Mesenteric fat pad (tissue), 1 donor: ENCODE measurements around the gene CNTN4. TPM values are rescaled to one million over a fixed set of nuclear protein-coding genes. Genes with fewer than 3 reads are reported as not detected.
"Not testable (repeated sequence)": the region's sequence is repeated elsewhere in the genome, so short reads cannot be mapped to it uniquely, and the experiment has no call there.

Experiments used
- DNase-seq: peaks from one replicate; pipeline ENCODE4 v3.0.0-alpha.2; 2020; ENCODE audit warnings: low spot score
- total RNA-seq: library from RNA; stranded (reverse); fragmentation: NEBNext Ultra II Directional; extraction: Animal tissue kit (Norgen Biotek cat#: 25700); gene quantifications from one replicate; pipeline ENCODE4 v1.2.1, GENCODE V29; 2021
- donor health status: DM: yes; HTN: yes; CAD: no.

Gene CNTN4
- total RNA-seq, 1 donor from 2014 or later, result 3.8 TPM

DNA sequence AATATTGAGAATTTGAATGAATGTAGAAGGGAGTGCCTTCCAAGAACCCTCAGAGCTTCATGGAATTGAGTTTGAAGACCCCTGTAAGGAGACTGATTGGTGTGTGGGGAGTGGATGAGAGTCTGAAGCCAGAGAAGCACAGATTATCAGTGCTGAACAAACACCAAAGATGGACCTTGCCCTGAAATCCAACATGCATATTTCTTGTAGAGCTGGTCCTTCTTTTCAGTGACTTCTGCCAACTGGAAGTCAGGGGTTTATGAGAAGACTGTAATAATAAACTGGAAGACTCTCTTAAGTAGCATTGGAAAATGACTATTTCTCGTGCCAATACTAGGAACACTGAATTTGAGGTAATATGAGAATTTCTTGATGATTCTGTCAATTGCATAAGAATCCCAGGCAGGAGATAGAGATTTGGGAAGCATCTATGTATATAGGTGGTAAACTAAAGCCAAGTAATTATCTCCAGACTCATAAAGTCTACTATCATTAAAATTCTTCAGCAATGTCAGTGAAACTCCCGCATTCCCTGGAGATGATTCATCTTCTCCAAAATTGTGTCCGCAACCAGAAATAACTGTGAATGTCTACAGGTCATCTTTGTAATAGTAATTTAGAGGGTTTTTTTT is 797.8 kb downstream of the CNTN4 start:
- no peak for DNase-seq

- no peak for DNase-seq
Observed at GRCh38 chr3:2897821-2898220, 799.2 kb downstream of the CNTN4 start.

- DNase-seq, result no peak
Observed at GRCh38 chr3:2898591-2899353, 800.1 kb downstream of the CNTN4 start.

- no peak for DNase-seq
Observed at GRCh38 chr3:2904054-2904453, 805.4 kb downstream of the CNTN4 start.

DNA sequence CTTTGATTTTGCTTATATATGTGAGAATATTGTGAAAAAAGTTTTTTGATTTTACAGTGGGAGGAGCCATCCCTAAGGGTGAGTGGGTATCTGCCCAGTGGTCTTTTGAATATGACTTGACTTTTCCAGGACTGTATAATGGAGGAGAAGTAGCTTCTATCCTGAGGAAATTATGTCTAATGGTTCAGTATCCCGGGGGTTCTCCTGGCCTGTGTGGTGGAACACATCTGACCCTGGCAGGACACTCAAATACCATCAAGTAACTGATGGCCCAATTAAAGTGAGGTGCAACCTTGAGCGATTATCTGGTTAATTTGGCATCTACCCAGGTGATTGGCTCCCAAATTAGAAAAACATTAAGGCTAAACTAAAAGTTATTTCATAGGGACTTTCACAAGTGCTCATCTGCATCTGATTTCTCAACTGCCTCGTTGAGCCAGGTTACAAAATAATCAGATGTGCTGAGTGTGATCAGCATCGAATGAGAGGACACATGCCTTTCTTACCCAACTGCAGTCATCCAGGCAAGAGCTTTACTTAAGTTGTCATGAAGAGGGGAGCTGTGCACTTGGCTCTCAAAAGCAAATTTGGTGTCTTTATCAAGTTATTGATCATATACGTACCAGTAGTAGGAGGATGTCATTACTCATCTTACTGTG is 810.2 kb downstream of the CNTN4 start:
- no peak for DNase-seq

DNA sequence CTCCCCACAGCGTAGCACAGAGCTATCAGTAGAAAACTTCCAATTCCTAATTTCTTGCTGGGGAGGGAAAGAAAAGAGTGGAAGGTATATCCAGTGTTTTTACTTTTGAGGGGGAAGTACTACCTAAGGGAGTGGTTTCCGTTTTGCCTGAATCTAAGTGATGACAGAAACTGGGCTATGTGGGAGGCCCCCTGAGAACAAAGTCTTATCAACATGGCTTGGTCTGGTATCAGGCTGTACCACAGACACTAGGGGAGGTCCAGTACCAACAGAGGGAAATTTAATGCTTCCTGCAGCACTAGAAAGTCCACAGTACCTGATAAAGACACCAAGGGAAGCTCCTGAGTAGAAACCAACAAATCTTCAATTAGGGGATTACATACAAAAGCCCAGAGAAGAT is 812.3 kb downstream of the CNTN4 start:
- DNase-seq, result no peak

GRCh38 chr3:2915826-2916225 is 817.2 kb downstream of the CNTN4 start:
- DNase-seq, result no peak

DNA sequence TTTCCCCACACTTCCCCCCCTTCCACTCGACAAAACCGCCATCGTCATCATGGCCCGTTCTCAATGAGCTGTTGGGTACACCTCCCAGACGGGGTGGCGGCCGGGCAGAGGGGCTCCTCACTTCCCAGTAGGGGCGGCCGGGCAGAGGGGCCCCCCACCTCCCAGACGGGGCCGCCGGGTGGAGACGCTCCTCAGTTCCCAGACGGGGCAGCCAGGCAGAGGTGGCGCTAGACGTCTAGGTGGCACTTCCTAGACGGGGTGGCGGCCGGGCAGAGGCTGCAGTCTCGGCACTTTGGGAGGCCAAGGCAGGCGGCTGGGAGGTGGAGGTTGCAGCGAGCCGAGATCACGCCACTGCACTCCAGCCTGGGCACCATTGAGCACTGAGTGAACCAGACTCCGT is 818.0 kb downstream of the CNTN4 start:
- not testable (repeated sequence) for DNase-seq

DNA sequence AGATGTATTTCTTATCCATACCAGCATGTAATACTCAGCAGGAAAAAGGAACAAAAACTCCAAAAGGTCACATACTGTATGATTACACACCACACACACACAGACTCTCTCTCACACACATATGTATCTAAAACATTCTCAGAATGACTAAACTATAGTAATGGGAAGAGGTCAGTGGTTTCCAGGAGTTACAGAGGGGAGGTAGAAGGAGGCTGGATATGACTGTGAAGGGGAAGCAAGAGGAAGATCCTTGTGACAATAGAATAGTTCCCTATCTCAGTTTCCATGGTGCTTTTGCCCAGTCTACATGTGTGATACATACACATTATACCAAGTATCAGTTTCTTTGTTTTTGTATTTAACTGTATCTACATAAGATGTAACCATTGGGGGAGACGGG is 821.4 kb downstream of the CNTN4 start:
- DNase-seq, result no peak

DNA sequence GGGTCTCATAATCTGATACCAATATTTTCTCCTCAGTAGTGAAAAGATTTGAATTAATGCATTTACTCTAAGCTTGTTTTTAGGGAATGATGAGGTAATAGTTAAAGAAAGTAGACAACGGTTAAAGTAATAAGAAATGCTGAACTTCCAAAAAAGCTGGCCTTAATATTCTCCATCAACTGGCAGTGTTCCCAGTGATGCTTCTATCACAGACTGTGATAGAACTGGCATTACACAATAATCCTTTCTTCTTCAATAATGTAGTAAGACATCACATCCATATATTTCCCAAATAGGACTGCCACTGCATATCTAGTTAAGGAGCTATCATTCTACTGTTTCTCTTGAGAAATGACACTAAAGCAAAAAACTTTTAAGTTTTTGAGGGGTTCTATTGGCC is 822.8 kb downstream of the CNTN4 start:
- no peak for DNase-seq

GRCh38 chr3:2921903-2922302 is 823.2 kb downstream of the CNTN4 start:
- DNase-seq, result no peak

- no peak for DNase-seq
Observed at GRCh38 chr3:2923390-2923789, 824.7 kb downstream of the CNTN4 start.

GRCh38 chr3:2927259-2927658 is 828.6 kb downstream of the CNTN4 start:
- DNase-seq, result no peak

- DNase-seq, result no peak
Observed at GRCh38 chr3:2929574-2929973, 830.9 kb downstream of the CNTN4 start.

GRCh38 chr3:2931265-2931664 is 832.6 kb downstream of the CNTN4 start:
- DNase-seq, result no peak

DNA sequence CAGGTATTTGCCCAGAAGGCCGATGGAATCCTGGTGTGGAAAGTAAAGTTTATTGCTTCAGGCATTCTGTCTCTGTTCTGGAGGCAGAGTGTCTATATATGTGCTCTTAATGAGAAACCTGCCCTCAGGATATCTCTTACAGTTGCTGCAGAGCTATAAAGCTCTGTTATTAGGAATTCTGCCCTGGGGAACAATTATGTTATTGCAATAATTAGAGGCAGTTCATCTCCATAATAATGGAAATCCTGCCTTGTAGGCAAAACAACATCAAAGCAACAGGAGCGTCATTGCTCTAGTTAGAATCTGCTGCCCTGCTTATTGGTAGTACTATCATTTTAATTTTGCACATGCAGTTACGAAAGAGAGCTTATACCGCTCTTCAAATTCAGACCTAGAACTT is 835.9 kb downstream of the CNTN4 start:
- DNase-seq, result no peak

GRCh38 chr3:2937055-2937454 is 838.4 kb downstream of the CNTN4 start:
- no peak for DNase-seq

- no peak for DNase-seq
Observed at GRCh38 chr3:2937592-2937991, 838.9 kb downstream of the CNTN4 start.

DNA sequence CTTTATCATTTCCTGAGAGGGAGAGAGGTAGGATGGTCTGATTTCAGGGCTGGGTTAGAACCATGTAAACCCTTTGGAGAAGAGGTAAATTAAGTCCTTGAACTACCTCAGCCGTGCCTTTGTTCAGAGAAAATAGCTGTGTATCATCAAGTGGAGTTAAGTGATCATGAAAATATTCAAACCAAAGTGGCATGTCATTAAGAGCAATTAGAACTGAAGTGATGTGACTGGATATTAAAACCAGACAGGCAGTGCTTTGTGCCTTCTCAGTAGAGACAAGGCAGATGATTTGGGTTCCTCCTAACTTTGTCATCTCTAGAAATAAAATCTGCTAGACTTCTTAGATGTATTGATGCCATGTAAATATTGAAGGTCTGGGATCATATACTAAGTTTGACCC is 840.0 kb downstream of the CNTN4 start:
- no peak for DNase-seq

GRCh38 chr3:2940062-2940461 is 841.4 kb downstream of the CNTN4 start:
- no peak for DNase-seq

GRCh38 chr3:2944628-2945027 is 846.0 kb downstream of the CNTN4 start:
- DNase-seq, result no peak

- DNase-seq, result no peak
Observed at GRCh38 chr3:2945121-2945520, 846.5 kb downstream of the CNTN4 start.

DNA sequence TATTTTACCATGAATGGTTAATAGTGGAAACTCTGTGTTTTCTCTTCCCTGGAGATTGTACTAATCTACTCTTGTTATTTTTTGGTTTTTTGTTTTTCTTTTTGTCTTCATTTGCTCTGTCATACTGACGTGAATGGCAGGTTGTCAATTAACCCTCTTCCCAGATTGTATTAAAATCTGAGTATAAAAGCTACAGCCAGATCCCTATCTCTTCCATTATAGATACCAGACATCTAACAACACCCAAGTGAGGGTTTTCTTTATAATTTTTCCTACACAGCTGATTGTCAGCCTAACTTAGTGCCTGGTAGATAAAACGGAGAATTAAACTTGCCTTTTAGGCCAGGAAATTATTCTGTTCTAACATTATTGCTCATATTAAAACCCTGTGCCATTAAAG is 848.9 kb downstream of the CNTN4 start:
- no peak for DNase-seq
